Measurements from ENCODE around the gene SLC18A2. TPM values are rescaled to one million over a fixed set of nuclear protein-coding genes. Genes with fewer than 3 reads are reported as not detected.

Gene SLC18A2
- total RNA-seq, 1 donor from 2014 or later = 0.13 TPM

DNA sequence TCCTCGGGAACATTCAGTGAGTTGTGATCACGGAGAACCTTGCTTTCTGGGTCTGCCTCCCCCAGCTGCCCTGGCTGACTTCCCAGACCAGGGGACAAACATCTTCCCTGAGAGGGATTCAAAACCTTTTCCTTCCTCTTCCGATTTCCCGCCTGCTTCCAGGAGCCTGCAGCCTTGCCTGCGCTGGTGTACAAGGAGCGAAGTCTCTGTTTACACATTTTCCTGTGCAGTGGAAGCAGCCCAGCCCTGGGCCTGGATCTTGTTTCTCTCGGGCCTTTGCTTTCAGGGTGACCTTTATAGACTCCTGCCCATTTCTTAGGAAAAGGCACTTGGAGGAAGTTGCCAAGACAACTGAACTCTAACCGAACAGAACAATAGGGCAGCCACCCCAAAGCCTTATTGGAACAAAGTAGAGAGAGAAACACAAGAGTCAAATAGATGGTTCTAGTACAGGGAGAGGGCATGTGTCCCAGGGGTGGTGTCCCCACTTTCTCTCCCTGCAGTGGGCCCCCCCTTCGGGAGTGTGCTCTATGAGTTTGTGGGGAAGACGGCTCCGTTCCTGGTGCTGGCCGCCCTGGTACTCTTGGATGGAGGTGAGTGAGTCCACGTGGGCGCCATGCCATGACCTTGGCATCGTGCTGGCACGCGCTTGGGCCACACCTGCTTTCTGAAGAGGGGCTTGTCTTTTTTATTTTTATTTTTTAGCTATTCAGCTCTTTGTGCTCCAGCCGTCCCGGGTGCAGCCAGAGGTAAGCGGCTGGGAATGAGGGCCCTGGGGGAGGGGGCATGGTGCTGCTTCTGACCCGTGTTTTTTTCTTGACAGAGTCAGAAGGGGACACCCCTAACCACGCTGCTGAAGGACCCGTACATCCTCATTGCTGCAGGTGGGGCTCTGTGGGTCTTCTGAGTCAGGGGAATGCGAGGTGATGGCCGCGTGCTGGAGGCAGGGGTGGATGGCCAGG is 14.1 kb downstream of the SLC18A2 start:
- DNase-seq (ENCODE audit: low spot score in 2 of 2, unreplicated experiment in 2 of 2) = no peak
- H3K4me3 Mint-ChIP-seq = no peak overlapping the region
- H3K4me1 Mint-ChIP-seq = peaks cover under 1% of the 10 kb centered on the region
- no peak overlapping the region for H3K27ac Mint-ChIP-seq
- TF ChIP-seq, protein P1, sequence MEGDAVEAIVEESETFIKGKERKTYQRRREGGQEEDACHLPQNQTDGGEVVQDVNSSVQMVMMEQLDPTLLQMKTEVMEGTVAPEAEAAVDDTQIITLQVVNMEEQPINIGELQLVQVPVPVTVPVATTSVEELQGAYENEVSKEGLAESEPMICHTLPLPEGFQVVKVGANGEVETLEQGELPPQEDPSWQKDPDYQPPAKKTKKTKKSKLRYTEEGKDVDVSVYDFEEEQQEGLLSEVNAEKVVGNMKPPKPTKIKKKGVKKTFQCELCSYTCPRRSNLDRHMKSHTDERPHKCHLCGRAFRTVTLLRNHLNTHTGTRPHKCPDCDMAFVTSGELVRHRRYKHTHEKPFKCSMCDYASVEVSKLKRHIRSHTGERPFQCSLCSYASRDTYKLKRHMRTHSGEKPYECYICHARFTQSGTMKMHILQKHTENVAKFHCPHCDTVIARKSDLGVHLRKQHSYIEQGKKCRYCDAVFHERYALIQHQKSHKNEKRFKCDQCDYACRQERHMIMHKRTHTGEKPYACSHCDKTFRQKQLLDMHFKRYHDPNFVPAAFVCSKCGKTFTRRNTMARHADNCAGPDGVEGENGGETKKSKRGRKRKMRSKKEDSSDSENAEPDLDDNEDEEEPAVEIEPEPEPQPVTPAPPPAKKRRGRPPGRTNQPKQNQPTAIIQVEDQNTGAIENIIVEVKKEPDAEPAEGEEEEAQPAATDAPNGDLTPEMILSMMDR (IDR thresholded peaks at IDR 0.05; ENCODE audit: unreplicated experiment) = no peak
- peaks cover 48% of the 10 kb centered on the region for H3K27me3 Mint-ChIP-seq (ENCODE audit: low read depth)
- no peaks in the 10 kb centered on the region for H3K36me3 Mint-ChIP-seq
- H3K9me3 Mint-ChIP-seq = no peaks in the 10 kb centered on the region

DNA sequence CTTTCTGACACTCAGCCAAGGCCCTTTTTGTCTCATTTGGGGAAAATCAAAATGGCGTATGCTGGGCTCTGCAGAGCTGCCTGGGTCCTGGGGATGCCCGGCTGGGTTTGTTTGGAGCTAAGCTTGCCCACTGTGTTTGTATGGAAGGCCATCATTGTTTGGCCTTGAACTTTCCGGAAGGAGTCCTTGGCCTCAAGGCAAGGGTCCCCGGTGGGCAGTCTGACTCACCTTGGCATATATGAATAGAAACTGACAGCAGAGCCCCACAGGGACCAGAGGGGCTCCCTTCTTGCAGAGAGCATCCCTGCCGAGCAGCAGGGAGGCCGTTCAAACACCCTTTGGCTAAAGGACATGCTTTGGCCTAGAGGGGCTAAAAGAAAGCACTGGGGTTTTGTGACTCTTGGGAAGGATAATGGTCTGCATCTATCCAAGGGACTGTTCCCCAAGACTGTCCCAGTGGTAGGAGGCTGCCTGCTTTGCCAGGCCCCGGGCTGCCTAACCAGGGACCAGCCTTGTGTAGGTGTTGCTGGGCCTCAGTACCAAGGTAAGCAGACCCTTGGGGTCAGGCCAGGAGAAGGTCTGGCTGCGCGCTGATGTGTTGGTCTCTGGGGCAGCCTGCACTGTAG is 15.0 kb downstream of the SLC18A2 start:
- H3K27ac Mint-ChIP-seq = no peak overlapping the region
- DNase-seq (ENCODE audit: low spot score in 2 of 2, unreplicated experiment in 2 of 2) = no peak
- H3K27me3 Mint-ChIP-seq (ENCODE audit: low read depth) = peaks cover 47% of the 10 kb centered on the region
- no peaks in the 10 kb centered on the region for H3K9me3 Mint-ChIP-seq
- no peak overlapping the region for H3K4me3 Mint-ChIP-seq
- H3K36me3 Mint-ChIP-seq = no peaks in the 10 kb centered on the region
- TF ChIP-seq, protein P1 (IDR thresholded peaks at IDR 0.05; ENCODE audit: unreplicated experiment) = no peak
- H3K4me1 Mint-ChIP-seq = peaks cover 6% of the 10 kb centered on the region

DNA sequence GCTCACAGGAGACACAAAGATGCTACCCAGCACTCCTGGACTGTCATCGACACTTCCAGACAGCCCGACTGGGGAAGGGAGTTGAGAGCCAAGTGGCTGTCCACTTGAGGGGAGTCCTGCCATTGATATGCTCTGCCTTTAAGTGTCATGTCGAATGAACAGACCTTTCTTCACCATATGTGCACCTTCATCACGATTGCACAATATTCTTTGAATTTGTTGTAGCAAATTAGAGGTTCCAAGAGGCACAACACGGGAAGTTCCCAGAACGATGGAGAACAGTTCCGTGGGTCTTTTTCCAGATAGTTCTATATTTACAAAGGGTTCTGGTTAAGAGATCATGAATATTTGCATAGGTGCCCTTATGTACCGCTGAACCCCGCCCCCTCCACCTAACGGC is 16.0 kb downstream of the SLC18A2 start:
- DNase-seq (ENCODE audit: low spot score in 2 of 2, unreplicated experiment in 2 of 2) = no peak
- Mint-ChIP-seq H3K27me3 (ENCODE audit: low read depth) (peaks cover 45% of the 10 kb centered on the region), H3K36me3 (no peaks in the 10 kb centered on the region), H3K9me3 (no peaks in the 10 kb centered on the region), H3K4me3 (no peak overlapping the region), H3K27ac (no peak overlapping the region), H3K4me1 (peaks cover 6% of the 10 kb centered on the region)
- TF ChIP-seq, protein P1 (IDR thresholded peaks at IDR 0.05; ENCODE audit: unreplicated experiment) = no peak

DNA sequence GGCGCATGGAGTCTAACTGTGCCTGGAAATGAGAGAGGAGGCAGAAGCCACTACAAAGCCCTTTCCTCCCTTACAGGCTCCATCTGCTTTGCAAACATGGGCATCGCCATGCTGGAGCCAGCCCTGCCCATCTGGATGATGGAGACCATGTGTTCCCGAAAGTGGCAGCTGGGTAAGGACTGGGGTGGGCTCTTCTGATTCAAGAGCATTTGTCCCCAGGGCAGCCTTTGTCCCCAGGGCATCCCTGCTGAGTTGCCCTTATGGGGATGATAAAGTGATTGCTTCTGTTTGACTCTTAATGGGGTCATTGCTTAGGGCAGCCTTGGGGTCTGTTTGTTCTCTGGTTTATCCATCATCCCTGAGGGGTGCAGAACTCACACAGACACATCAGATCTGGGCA is 16.8 kb downstream of the SLC18A2 start:
- Mint-ChIP-seq H3K4me1 (peaks cover 6% of the 10 kb centered on the region), H3K27ac (no peak overlapping the region), H3K4me3 (no peak overlapping the region), H3K27me3 (ENCODE audit: low read depth) (peaks cover 48% of the 10 kb centered on the region), H3K36me3 (no peaks in the 10 kb centered on the region), H3K9me3 (no peaks in the 10 kb centered on the region)
- DNase-seq (ENCODE audit: low spot score in 2 of 2, unreplicated experiment in 2 of 2) = no peak
- TF ChIP-seq, protein P1 (IDR thresholded peaks at IDR 0.05; ENCODE audit: unreplicated experiment) = no peak

DNA sequence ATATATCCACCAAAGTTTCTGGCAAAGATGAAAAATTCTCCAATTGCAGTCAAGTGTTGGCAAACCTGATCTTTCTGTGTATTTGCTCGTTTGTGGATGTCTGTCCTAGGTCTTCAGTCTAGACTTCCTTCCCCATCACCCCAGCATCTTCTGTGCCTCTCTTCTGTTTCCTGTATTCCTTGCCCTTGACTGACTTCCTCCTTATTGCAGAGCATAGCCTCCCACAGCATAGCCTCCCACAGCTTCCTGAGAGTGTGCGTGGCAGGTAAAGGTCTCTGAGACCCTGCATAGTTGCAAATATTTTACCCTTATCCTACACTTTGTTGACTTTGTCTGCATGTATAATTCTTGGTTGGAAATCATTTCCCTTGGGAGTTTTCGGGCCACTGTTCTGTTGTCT is 18.4 kb downstream of the SLC18A2 start:
- Mint-ChIP-seq H3K9me3 (no peaks in the 10 kb centered on the region), H3K4me1 (peaks cover 6% of the 10 kb centered on the region), H3K27me3 (ENCODE audit: low read depth) (peaks cover 42% of the 10 kb centered on the region), H3K4me3 (no peak overlapping the region), H3K27ac (no peak overlapping the region), H3K36me3 (no peaks in the 10 kb centered on the region)
- no peak for DNase-seq (ENCODE audit: low spot score in 2 of 2, unreplicated experiment in 2 of 2)
- TF ChIP-seq, protein P1 (IDR thresholded peaks at IDR 0.05; ENCODE audit: unreplicated experiment) = no peak

Measured in mesothelial cell of epicardium (in vitro differentiated cells).